Liver (tissue), 9 donors: ENCODE measurements around the gene DSC2. TPM values are rescaled to one million over a fixed set of nuclear protein-coding genes. Genes with fewer than 3 reads are reported as not detected.
"Not testable (repeated sequence)": the region's sequence is repeated elsewhere in the genome, so short reads cannot be mapped to it uniquely, and the experiment has no call there.

Experiments
- DNase-seq: peaks from one replicate; pipeline ENCODE4 v3.0.0-alpha.2; 2017; ENCODE audit warnings: low spot score
- H3K27ac ChIP-seq, 2 donors: one replicate each; pipeline ENCODE4 v1.7.0; 2013; ENCODE audit warnings: inconsistent platforms in 2 of 2, low read length in 2 of 2, control low read depth in 1 of 2, low read depth in 1 of 2, mild to moderate bottlenecking in 1 of 2
- H3K27me3 ChIP-seq, 4 donors: one replicate each; pipeline versions ENCODE4 v1.6.1 to v1.7.0; 2013; ENCODE audit warnings: low read length in 3 of 4, inconsistent platforms in 1 of 4, mild to moderate bottlenecking in 1 of 4, moderate library complexity in 1 of 4; ENCODE audit not compliant: control insufficient read depth in 4 of 4, insufficient read depth in 4 of 4
- H3K36me3 ChIP-seq, 4 donors: one replicate each; pipeline versions ENCODE4 v1.6.1 to v1.7.0; 2013; ENCODE audit warnings: low read length in 3 of 4, mild to moderate bottlenecking in 3 of 4, low read depth in 1 of 4, moderate library complexity in 1 of 4; ENCODE audit not compliant: control insufficient read depth in 4 of 4, insufficient read depth in 3 of 4
- H3K4me1 ChIP-seq, 4 donors: one replicate each; pipeline versions ENCODE4 v1.6.1 to v1.7.0; 2013; ENCODE audit warnings: low read length in 3 of 4, mild to moderate bottlenecking in 3 of 4, moderate library complexity in 1 of 4; ENCODE audit not compliant: control insufficient read depth in 4 of 4, insufficient read depth in 4 of 4
- H3K4me3 ChIP-seq, 3 donors: one replicate each; pipeline versions ENCODE4 v1.6.1 to v1.7.0; 2013; ENCODE audit warnings: low read length in 3 of 3, control low read depth in 1 of 3, low read depth in 1 of 3, mild to moderate bottlenecking in 1 of 3
- H3K9ac ChIP-seq, 2 donors: one replicate each; pipeline ENCODE4 v1.7.0; 2013; ENCODE audit warnings: low read length in 2 of 2, mild to moderate bottlenecking in 2 of 2, moderate library complexity in 2 of 2, control low read depth in 1 of 2, low read depth in 1 of 2
- H3K9me3 ChIP-seq, 4 donors: one replicate each; pipeline versions ENCODE4 v1.6.1 to v1.7.0; 2013; ENCODE audit warnings: low read length in 3 of 4; ENCODE audit not compliant: control insufficient read depth in 4 of 4
- ATF3 ChIP-seq: IDR thresholded peaks from 2 replicates; pipeline ENCODE4 v1.6.1; 2016; ENCODE audit warnings: antibody characterized with exemption
- CTCF ChIP-seq: fragments of 150-350 bp; IDR thresholded peaks from 2 replicates; pipeline ENCODE4 v1.5.1; 2017; ENCODE audit warnings: improper control_type of control experiment, low read depth, low read length; ENCODE audit not compliant: missing input control
- EGR1 ChIP-seq, 2 donors: IDR thresholded peaks; 2 replicates each; pipeline ENCODE4 v1.6.1; 2016 to 2018; ENCODE audit warnings: antibody characterized with exemption in 2 of 2, low read depth in 2 of 2
- FOXA1 ChIP-seq: IDR thresholded peaks from 2 replicates; pipeline ENCODE4 v1.6.1; 2016; ENCODE audit warnings: antibody characterized with exemption
- FOXA2 ChIP-seq: IDR thresholded peaks from 2 replicates; pipeline ENCODE4 v1.6.1; 2016; ENCODE audit warnings: antibody characterized with exemption
- GABPA ChIP-seq, 2 donors: IDR thresholded peaks in 1 of 2; conservative IDR thresholded peaks in 1 of 2; 2 replicates each; pipeline ENCODE4 v1.6.1; 2016; ENCODE audit warnings: antibody characterized with exemption in 2 of 2, mild to moderate bottlenecking in 1 of 2, moderate library complexity in 1 of 2
- HNF4A ChIP-seq, 2 donors: conservative IDR thresholded peaks; 2 replicates each; pipeline ENCODE4 v1.6.1; 2016; ENCODE audit warnings: antibody characterized with exemption in 2 of 2, mild to moderate bottlenecking in 2 of 2
- HNF4G ChIP-seq: IDR thresholded peaks from 2 replicates; pipeline ENCODE4 v1.6.1; 2016; ENCODE audit warnings: antibody characterized with exemption
- JUND ChIP-seq, 2 donors: IDR thresholded peaks; 2 replicates each; pipeline ENCODE4 v1.6.1; 2016; ENCODE audit warnings: antibody characterized with exemption in 2 of 2
- MAX ChIP-seq: IDR thresholded peaks from 2 replicates; pipeline ENCODE4 v1.6.1; 2016; ENCODE audit warnings: antibody characterized with exemption
- NR2F2 ChIP-seq: IDR thresholded peaks from 2 replicates; pipeline ENCODE4 v1.6.1; 2016; ENCODE audit warnings: antibody characterized with exemption
- RAD21 ChIP-seq, 2 donors: IDR thresholded peaks; 2 replicates each; pipeline ENCODE4 v1.6.1; 2016; ENCODE audit warnings: antibody characterized with exemption in 2 of 2, mild to moderate bottlenecking in 2 of 2
- REST ChIP-seq: IDR thresholded peaks from 2 replicates; pipeline ENCODE4 v1.6.1; 2016; ENCODE audit warnings: antibody characterized with exemption, mild to moderate bottlenecking
- RXRA ChIP-seq, 2 donors: IDR thresholded peaks; 2 replicates each; pipeline ENCODE4 v1.6.1; 2017 to 2018; ENCODE audit warnings: antibody characterized with exemption in 2 of 2, mild to moderate bottlenecking in 1 of 2
- SP1 ChIP-seq: IDR thresholded peaks from 2 replicates; pipeline ENCODE4 v1.6.1; 2018; ENCODE audit warnings: antibody characterized with exemption, mild to moderate bottlenecking
- TAF1 ChIP-seq: conservative IDR thresholded peaks from 2 replicates; pipeline ENCODE4 v1.6.1; 2016; ENCODE audit warnings: antibody characterized with exemption, mild to moderate bottlenecking
- YY1 ChIP-seq: IDR thresholded peaks from 2 replicates; pipeline ENCODE4 v1.6.1; 2016; ENCODE audit warnings: antibody characterized with exemption, mild to moderate bottlenecking
- ZBTB33 ChIP-seq: IDR thresholded peaks from 2 replicates; pipeline ENCODE4 v1.6.1; 2016; ENCODE audit warnings: antibody characterized with exemption
- WGBS: extraction: QIAGEN DNeasy Blood & Tissue Kit; methylation state at CpG from one replicate; pipeline ENCODE4 v1.1.7; 2013; 5-methylcytosine and 5-hydroxymethylcytosine counted together
- polyA plus RNA-seq, 2 donors: library from polyadenylated mRNA; stranded (reverse) in 1 of 2; unstranded in 1 of 2; fragments of 200-250 nt in 1 of 2; fragments of >200 nt in 1 of 2; fragmentation: Nextera tagmentation in 1 of 2; extraction: Ambion mirVana in 1 of 2; gene quantifications; one replicate each; pipeline versions ENCODE4 v1.2.1 to v1.2.3, GENCODE V29; 2013 to 2015
- total RNA-seq, 2 donors: library from RNA; depleted of rRNA; stranded (reverse); fragments of >200 nt; gene quantifications; one replicate each; pipeline ENCODE4 v1.2.3, GENCODE V29; 2014
- donor health status: healthy.
- donor health status: healthy.
- donor health status: healthy.
- donor health status: healthy.
- donor health status: healthy.

The DSC2 gene
- total and polyA plus RNA-seq, 4 donors, result 3.7 to 16.4 (median 7.4) TPM

GRCh38 chr18:31125878-31126277, 23.7 kb upstream of the DSC2 start:
- TF ChIP-seq ATF3, result no peak
- no peak for TF ChIP-seq ZBTB33
- TF ChIP-seq TAF1, result no peak
- no peak for TF ChIP-seq RAD21 (IDR thresholded peaks at IDR 0.05)
- no peak for TF ChIP-seq HNF4G
- no peak for TF ChIP-seq MAX
- no peak for TF ChIP-seq FOXA1
- no peak for TF ChIP-seq JUND (IDR thresholded peaks at IDR 0.05)
- TF ChIP-seq NR2F2, result no peak
- no peak for TF ChIP-seq RXRA (IDR thresholded peaks at IDR 0.05)
- TF ChIP-seq REST, result no peak
- TF ChIP-seq FOXA2, result no peak
- no peak for TF ChIP-seq HNF4A (conservative IDR thresholded peaks at IDR 0.05)
- no peak for TF ChIP-seq YY1
- no peak for TF ChIP-seq EGR1 (IDR thresholded peaks at IDR 0.05; ENCODE audit: low read depth in 2 of 2)
- TF ChIP-seq GABPA (IDR thresholded peaks at IDR 0.05 in 1 of 2, conservative IDR thresholded peaks at IDR 0.05 in 1 of 2), result no peak
- no peak for TF ChIP-seq CTCF
- TF ChIP-seq SP1, result no peak
- no peaks in the 10 kb centered on the region for H3K4me1 ChIP-seq
- H3K27ac ChIP-seq, result no peak overlapping the region
- DNase-seq, result no peak
- H3K9me3 ChIP-seq, result no peaks in the 10 kb centered on the region
- H3K4me3 ChIP-seq, result no peak overlapping the region
- no peak overlapping the region for H3K9ac ChIP-seq
- H3K27me3 ChIP-seq, result no peaks in the 10 kb centered on the region
- no peaks in the 10 kb centered on the region for H3K36me3 ChIP-seq
- 94% methylated on average over 1 of the region's 1 CpG for WGBS

- not testable (repeated sequence) for H3K36me3 ChIP-seq, H3K4me3 ChIP-seq, DNase-seq, H3K27ac ChIP-seq, H3K4me1 ChIP-seq, H3K9ac ChIP-seq, H3K27me3 ChIP-seq, H3K9me3 ChIP-seq
- WGBS, result 95% methylated on average over 2 of the region's 2 CpGs
Measured at GRCh38 chr18:31123125-31123524, 20.9 kb upstream of the DSC2 start.
